Activated T-helper 1 cell treated with anti-CD3 and anti-CD28 coated beads, Interleukin-12 subunit alpha, Interleukin-12 subunit beta, Interleukin-2, Interleukin-4 antibody, amounts not matched to agents 30 ng/mL and 10 ng/mL and 1 ng/mL, durations not matched to agents 14 hours and 24 hours and 36 hours (primary cell): ENCODE data around the gene SPIRE1. TPM values are rescaled to one million over a fixed set of nuclear protein-coding genes. Genes with fewer than 3 reads are reported as not detected.
"Not testable (repeated sequence)": the region's sequence is repeated elsewhere in the genome, so short reads cannot be mapped to it uniquely, and the experiment has no call there.

Source experiments
- DNase-seq: peaks from one replicate; pipeline ENCODE4 v3.0.0; 2021; ENCODE audit warnings: low spot score
- H3K27ac Mint-ChIP-seq: one replicate; pipeline ENCODE4 v1.8.0; 2021; ENCODE audit warnings: mild to moderate bottlenecking, mixed read lengths
- H3K27me3 Mint-ChIP-seq: one replicate; pipeline ENCODE4 v1.8.0; 2022; ENCODE audit warnings: mild to moderate bottlenecking, moderate library complexity, mixed read lengths; ENCODE audit not compliant: insufficient read depth
- H3K36me3 Mint-ChIP-seq: one replicate; pipeline ENCODE4 v1.8.0; 2021; ENCODE audit warnings: low read depth, mixed read lengths
- H3K4me1 Mint-ChIP-seq: one replicate; pipeline ENCODE4 v1.8.0; 2021; ENCODE audit warnings: low read depth, mixed read lengths
- H3K4me3 Mint-ChIP-seq: one replicate; pipeline ENCODE4 v1.8.0; 2021; ENCODE audit warnings: mild to moderate bottlenecking, moderate library complexity, mixed read lengths
- H3K9me3 Mint-ChIP-seq: one replicate; pipeline ENCODE4 v1.8.0; 2021; ENCODE audit warnings: mixed read lengths
- intact Hi-C: fragments of 100-400 bp; cut with micrococcal nuclease; formaldehyde crosslinking; loops from one replicate; pipeline ENCODE4 v1.15.1; 2024
- total RNA-seq: library from RNA; stranded (reverse); gene quantifications from 2 replicates; pipeline ENCODE4 v1.2.3, GENCODE V29; 2022

SPIRE1 gene
- total RNA-seq, 1 donor from 2014 or later, result 8.8 TPM

DNA sequence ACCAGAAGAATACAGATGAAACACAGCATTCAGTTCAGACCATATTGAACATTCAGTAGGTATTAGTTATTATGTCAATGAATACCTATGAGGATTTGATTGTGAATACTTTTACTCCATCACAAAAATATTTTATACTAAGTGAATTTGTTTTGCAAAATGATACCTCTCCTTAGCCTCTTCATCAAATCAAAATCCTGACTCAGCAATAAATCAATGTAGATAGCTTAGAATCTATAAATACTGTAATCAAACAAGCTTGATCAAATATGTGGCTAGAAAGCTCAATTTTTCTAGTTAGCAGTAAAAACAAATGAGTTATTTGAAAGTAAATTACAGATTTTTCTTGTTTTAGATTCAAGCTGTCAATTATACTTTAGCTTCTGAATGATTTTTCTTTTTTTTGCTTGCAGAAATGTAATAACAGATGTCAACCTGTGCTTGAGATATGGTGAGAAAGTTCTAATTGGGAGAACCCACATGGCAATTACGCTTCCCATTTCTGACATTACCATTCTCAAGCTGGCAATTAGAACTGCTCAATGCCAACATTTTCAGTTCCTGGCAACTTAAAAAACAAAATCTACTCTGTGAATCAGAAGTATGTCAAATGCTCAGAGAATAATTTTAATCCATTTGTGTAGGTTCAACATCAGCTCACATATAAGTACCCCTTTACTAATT, 140.6 kb downstream of the SPIRE1 start:
- peaks cover 10% of the 10 kb centered on the region for H3K27me3 Mint-ChIP-seq
- no peak overlapping the region for H3K27ac Mint-ChIP-seq
- H3K36me3 Mint-ChIP-seq, result no peaks in the 10 kb centered on the region
- intact Hi-C loops, result no loop called here
- DNase-seq, result no peak
- no peak overlapping the region for H3K4me3 Mint-ChIP-seq
- no peaks in the 10 kb centered on the region for H3K9me3 Mint-ChIP-seq
- no peaks in the 10 kb centered on the region for H3K4me1 Mint-ChIP-seq

DNA sequence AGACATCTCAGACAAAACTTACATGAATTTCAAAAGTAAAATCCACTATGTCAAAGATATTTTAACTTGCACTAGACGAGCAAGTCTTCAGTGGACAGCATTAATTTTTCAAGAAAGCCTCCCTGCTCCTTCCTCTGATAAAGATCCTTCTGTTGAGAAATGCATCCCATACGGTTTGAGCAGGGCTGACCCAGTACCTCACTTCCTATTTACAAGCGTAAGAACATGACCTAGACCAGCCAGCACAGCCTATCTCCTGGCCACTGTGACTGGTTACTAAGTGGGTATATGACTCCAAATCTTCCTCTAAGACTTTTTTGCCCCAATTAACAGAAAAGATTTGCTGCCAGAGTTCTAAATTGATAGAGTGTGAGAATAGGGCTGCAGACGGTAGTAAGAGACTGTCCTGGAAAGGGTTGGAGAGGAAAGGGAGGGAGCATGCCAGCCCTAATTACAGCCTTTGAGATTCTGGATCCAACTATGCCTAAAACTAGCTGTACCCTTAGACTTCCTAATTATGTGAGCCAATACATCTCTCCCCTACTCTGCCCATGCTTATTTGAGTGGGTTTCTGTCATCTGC, 141.8 kb downstream of the SPIRE1 start:
- Mint-ChIP-seq H3K27ac (no peak overlapping the region), H3K36me3 (no peaks in the 10 kb centered on the region)

GRCh38 chr18:12515550-12515949, 142.4 kb downstream of the SPIRE1 start:
- peaks cover 5% of the 10 kb centered on the region for H3K27me3 Mint-ChIP-seq
- intact Hi-C loops, result no loop called here
- H3K4me1 Mint-ChIP-seq, result no peaks in the 10 kb centered on the region
- H3K4me3 Mint-ChIP-seq, result no peak overlapping the region
- no peaks in the 10 kb centered on the region for H3K9me3 Mint-ChIP-seq
- no peak for DNase-seq
- no peak overlapping the region for H3K27ac Mint-ChIP-seq
- H3K36me3 Mint-ChIP-seq, result no peaks in the 10 kb centered on the region

More for the DNA sequence above, 141.8 kb downstream of the SPIRE1 start:
- Mint-ChIP-seq H3K27me3 (peaks cover 5% of the 10 kb centered on the region), H3K4me3 (no peak overlapping the region), H3K9me3 (no peaks in the 10 kb centered on the region), H3K4me1 (no peaks in the 10 kb centered on the region)
- DNase-seq, result no peak
- intact Hi-C loops, result no loop called here

DNA sequence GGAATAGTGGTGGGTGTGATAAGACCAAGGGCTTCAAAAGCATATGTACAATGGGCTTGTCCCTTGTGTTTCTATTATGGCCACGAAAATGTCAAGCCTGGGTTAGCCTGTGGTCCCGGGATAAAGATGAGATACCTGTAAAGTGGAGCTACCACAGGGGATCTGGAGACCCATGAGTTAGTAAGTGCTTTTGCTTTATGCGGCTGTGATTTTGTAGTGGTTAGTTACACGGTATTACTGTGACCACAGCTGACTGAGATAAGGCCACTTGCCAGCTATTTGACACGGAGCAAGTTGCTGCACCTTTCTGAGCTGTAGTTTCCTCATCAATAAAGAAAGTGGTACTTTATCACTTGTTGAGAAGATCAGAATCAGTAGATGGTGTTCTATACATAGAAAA, 150.9 kb downstream of the SPIRE1 start:
- intact Hi-C loops, result no loop called here
- no peak for DNase-seq
- no peaks in the 10 kb centered on the region for H3K4me1 Mint-ChIP-seq

GRCh38 chr18:12500986-12501385, 156.9 kb downstream of the SPIRE1 start:
- intact Hi-C loops, result no loop called here
- no peak for DNase-seq
- Mint-ChIP-seq H3K27ac (no peak overlapping the region), H3K27me3 (no peaks in the 10 kb centered on the region), H3K4me1 (no peaks in the 10 kb centered on the region), H3K36me3 (no peaks in the 10 kb centered on the region), H3K9me3 (no peaks in the 10 kb centered on the region), H3K4me3 (no peak overlapping the region)

More for the DNA sequence above, 150.9 kb downstream of the SPIRE1 start:
- Mint-ChIP-seq H3K36me3 (no peaks in the 10 kb centered on the region), H3K4me3 (no peak overlapping the region), H3K9me3 (no peaks in the 10 kb centered on the region), H3K27me3 (no peaks in the 10 kb centered on the region), H3K27ac (no peak overlapping the region)

- Mint-ChIP-seq H3K9me3 (no peaks in the 10 kb centered on the region), H3K27me3 (no peaks in the 10 kb centered on the region), H3K4me1 (no peaks in the 10 kb centered on the region), H3K4me3 (no peak overlapping the region), H3K36me3 (no peaks in the 10 kb centered on the region), H3K27ac (no peak overlapping the region)
- DNase-seq, result no peak
- intact Hi-C loops, result no loop called here
Observed at GRCh38 chr18:12497839-12498238, 160.1 kb downstream of the SPIRE1 start.

DNA sequence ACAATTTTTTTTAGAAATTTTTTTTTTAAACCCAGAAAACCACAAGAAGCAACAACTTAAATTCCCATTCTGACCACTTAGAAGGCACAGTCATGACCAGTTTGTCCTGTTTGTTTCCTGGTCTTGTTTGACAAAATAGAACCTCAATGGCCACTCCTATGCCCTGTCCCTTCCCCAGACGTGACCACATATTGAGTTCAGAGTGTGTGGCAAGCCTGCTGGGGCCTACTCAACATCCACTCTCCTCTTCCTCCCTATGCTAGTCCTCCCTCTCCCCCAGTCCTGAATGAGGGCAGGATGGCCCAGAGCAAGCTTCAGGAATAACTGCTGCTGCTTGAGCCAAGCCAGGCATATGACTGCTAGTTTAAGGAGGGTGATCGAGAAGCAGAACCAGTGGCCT, 160.6 kb downstream of the SPIRE1 start:
- intact Hi-C loops, result no loop called here
- no peak for DNase-seq
- Mint-ChIP-seq H3K36me3 (no peaks in the 10 kb centered on the region), H3K4me3 (no peak overlapping the region), H3K27me3 (no peaks in the 10 kb centered on the region), H3K4me1 (no peaks in the 10 kb centered on the region), H3K9me3 (no peaks in the 10 kb centered on the region), H3K27ac (no peak overlapping the region)

DNA sequence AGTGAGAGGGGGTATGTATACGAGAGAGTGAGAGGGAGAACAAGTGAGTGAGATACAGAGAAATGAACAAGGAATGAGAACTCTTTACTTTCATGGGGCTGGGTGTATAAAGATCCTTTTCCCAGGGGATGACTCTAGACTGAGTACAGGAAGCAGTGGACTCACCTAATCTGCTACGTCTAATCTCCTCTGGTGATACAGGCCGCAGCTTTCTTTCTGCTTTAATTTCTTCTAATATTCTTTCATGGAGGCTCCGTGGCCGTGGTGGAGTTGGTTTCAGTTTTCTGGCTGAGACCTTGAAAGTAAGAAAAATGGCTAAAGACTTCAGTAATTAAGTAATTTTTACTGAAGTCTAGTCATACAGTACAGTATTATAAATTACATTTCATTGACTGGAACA, 165.0 kb downstream of the SPIRE1 start:
- Mint-ChIP-seq H3K4me1 (no peaks in the 10 kb centered on the region), H3K36me3 (no peaks in the 10 kb centered on the region)

GRCh38 chr18:12491611-12492435, 166.1 kb downstream of the SPIRE1 start:
- Mint-ChIP-seq H3K9me3 (no peaks in the 10 kb centered on the region), H3K4me1 (no peaks in the 10 kb centered on the region)
- intact Hi-C loops, result no loop called here

More for the DNA sequence above, 165.0 kb downstream of the SPIRE1 start:
- DNase-seq, result no peak
- H3K4me3 Mint-ChIP-seq, result no peak overlapping the region
- H3K9me3 Mint-ChIP-seq, result no peaks in the 10 kb centered on the region
- intact Hi-C loops, result no loop called here
- no peaks in the 10 kb centered on the region for H3K27me3 Mint-ChIP-seq
- H3K27ac Mint-ChIP-seq, result no peak overlapping the region

GRCh38 chr18:12485479-12486105, 172.3 kb downstream of the SPIRE1 start:
- no peak overlapping the region for H3K4me3 Mint-ChIP-seq
- no peak overlapping the region for H3K27ac Mint-ChIP-seq
- intact Hi-C loops, result no loop called here
- H3K9me3 Mint-ChIP-seq, result no peaks in the 10 kb centered on the region
- DNase-seq, result no peak
- H3K27me3 Mint-ChIP-seq, result no peaks in the 10 kb centered on the region
- peaks cover 7% of the 10 kb centered on the region for H3K4me1 Mint-ChIP-seq
- H3K36me3 Mint-ChIP-seq, result no peaks in the 10 kb centered on the region

More at GRCh38 chr18:12491611-12492435, 166.1 kb downstream of the SPIRE1 start:
- Mint-ChIP-seq H3K36me3 (no peaks in the 10 kb centered on the region), H3K4me3 (no peak overlapping the region), H3K27me3 (no peaks in the 10 kb centered on the region), H3K27ac (no peak overlapping the region)
- no peak for DNase-seq

GRCh38 chr18:12481915-12482314, 176.0 kb downstream of the SPIRE1 start:
- not testable (repeated sequence) for H3K4me1 Mint-ChIP-seq

GRCh38 chr18:12479982-12480381, 177.9 kb downstream of the SPIRE1 start:
- H3K36me3 Mint-ChIP-seq, result no peaks in the 10 kb centered on the region
- H3K4me3 Mint-ChIP-seq, result no peak overlapping the region
- H3K4me1 Mint-ChIP-seq, result no peaks in the 10 kb centered on the region
- intact Hi-C loops, result no loop called here
- H3K27ac Mint-ChIP-seq, result no peak overlapping the region
- H3K27me3 Mint-ChIP-seq, result no peaks in the 10 kb centered on the region
- no peak for DNase-seq
- no peaks in the 10 kb centered on the region for H3K9me3 Mint-ChIP-seq

More at GRCh38 chr18:12481915-12482314, 176.0 kb downstream of the SPIRE1 start:
- DNase-seq, intact Hi-C loops, H3K36me3 Mint-ChIP-seq, H3K9me3 Mint-ChIP-seq, H3K4me3 Mint-ChIP-seq, H3K27ac Mint-ChIP-seq, H3K27me3 Mint-ChIP-seq: not testable (repeated sequence)

DNA sequence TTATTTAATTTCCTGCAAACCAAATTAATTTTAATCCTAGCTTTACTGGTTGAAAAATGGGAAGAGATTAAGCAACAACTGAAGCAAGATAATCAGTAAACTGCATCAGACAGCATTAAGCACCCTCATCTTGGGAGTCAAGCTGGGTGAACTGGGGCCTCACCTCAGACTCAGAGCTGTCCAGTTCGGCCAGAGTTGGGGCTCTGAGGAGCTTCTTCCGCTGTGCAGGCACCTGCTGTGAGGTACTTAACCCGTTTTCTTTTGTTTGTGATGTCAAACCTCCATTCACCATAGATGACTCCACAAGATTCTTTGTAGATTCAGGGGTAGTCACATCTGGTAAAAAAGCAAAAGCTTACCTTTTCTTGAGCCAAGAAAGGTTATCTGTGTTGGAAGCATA, 178.4 kb downstream of the SPIRE1 start:
- Mint-ChIP-seq H3K27ac (no peak overlapping the region), H3K36me3 (no peaks in the 10 kb centered on the region), H3K9me3 (no peaks in the 10 kb centered on the region), H3K4me1 (no peaks in the 10 kb centered on the region), H3K27me3 (no peaks in the 10 kb centered on the region), H3K4me3 (no peak overlapping the region)
- DNase-seq, result no peak
- intact Hi-C loops, result no loop called here
